Heart left ventricle (tissue), 16 donors: ENCODE data around the gene KMT5B. TPM values are rescaled to one million over a fixed set of nuclear protein-coding genes. Genes with fewer than 3 reads are reported as not detected.

Experiments used
- ATAC-seq, 4 donors: fragments of 200-7000 bp; cut with Tn5 transposase; one replicate each; pipeline ENCODE4 v1.9.1; 2020 to 2022; ENCODE audit warnings: moderate library complexity in 4 of 4, mild to moderate bottlenecking in 3 of 4, moderate number of reproducible peaks in 1 of 4
- DNase-seq, 5 donors: peaks; one replicate each; pipeline ENCODE4 v3.0.0-alpha.2; 2020
- H3K27ac ChIP-seq, 12 donors: fragments of 200-600 bp; sonication (generic) in 4 of 12; one replicate each; pipeline versions ENCODE4 v1.5.0 to v1.8.0; 2016 to 2022; ENCODE audit warnings: mild to moderate bottlenecking in 2 of 12
- H3K27me3 ChIP-seq, 9 donors: fragments of 200-600 bp; sonication (generic) in 2 of 9; one replicate each; pipeline versions ENCODE4 v1.5.1 to v1.8.0; 2016 to 2022; ENCODE audit warnings: mild to moderate bottlenecking in 3 of 9
- H3K36me3 ChIP-seq, 9 donors: fragments of 200-600 bp; sonication (generic) in 2 of 9; one replicate each; pipeline versions ENCODE4 v1.5.0 to v1.8.0; 2018 to 2022; ENCODE audit warnings: mild to moderate bottlenecking in 2 of 9
- H3K4me1 ChIP-seq, 12 donors: fragments of 200-600 bp; sonication (generic) in 4 of 12; one replicate each; pipeline versions ENCODE4 v1.5.0 to v1.8.0; 2016 to 2022; ENCODE audit warnings: mild to moderate bottlenecking in 3 of 12
- H3K4me3 ChIP-seq, 12 donors: fragments of 200-600 bp; sonication (generic) in 4 of 12; one replicate each; pipeline versions ENCODE4 v1.5.0 to v1.8.0; 2017 to 2022; ENCODE audit warnings: mild to moderate bottlenecking in 9 of 12, moderate library complexity in 4 of 12
- H3K9me3 ChIP-seq, 12 donors: fragments of 200-600 bp; sonication (generic) in 4 of 12; one replicate each; pipeline versions ENCODE4 v1.5.0 to v1.8.0; 2016 to 2022; ENCODE audit warnings: mild to moderate bottlenecking in 1 of 12
- POLR2A ChIP-seq, 2 donors: fragments of 450-650 bp; IDR thresholded peaks; one replicate each; pipeline ENCODE4 v1.6.1; 2017; ENCODE audit warnings: antibody characterized with exemption in 2 of 2, mild to moderate bottlenecking in 2 of 2, moderate library complexity in 2 of 2
- WGBS, 4 donors: extraction: QIAGEN DNeasy Blood & Tissue Kit in 2 of 4; methylation state at CpG; one replicate each; pipeline versions ENCODE4 v1.1.5 to v1.1.7; 2013 to 2018; 5-methylcytosine and 5-hydroxymethylcytosine counted together
- intact Hi-C, 10 donors: fragments of 100-400 bp; cut with DNase I; formaldehyde crosslinking; loops; one replicate each; pipeline versions ENCODE4 v1.11.1 to v1.14.2; 2022
- polyA plus RNA-seq, 2 donors: library from polyadenylated mRNA; stranded (reverse); fragments of 200-250 nt; gene quantifications; one replicate each; pipeline ENCODE4 v1.2.3, GENCODE V29; 2013
- total RNA-seq, 9 donors: library from RNA; depleted of rRNA in 2 of 9; stranded (reverse); fragments of >200 nt in 2 of 9; fragmentation: NEBNext Ultra II Directional in 3 of 9; extraction: Animal tissue kit (Norgen Biotek cat#: 25700) in 3 of 9; gene quantifications; one replicate each; pipeline versions ENCODE4 v1.1.0 to v1.2.4, GENCODE V29; 2016 to 2023
- TF ChIP-seq, protein P1 (sequence below), 12 donors: fragments of 200-600 bp; sonication (generic) in 4 of 12; IDR thresholded peaks; one replicate each; pipeline versions ENCODE4 v1.5.0 to v1.8.0; 2018 to 2022; ENCODE audit warnings: antibody characterized with exemption in 12 of 12, mild to moderate bottlenecking in 5 of 12
- donor health status: ischemic (EF 13 %, LVEDD 7.1; RV severe dilation, severe dysfunction).
- donor health status: healthy with polysubstance abuse.
- donor health status: DM: no; HTN: yes; CAD: no.
- donor health status: DM: no; HTN: no; CAD: no.
- donor health status: ischemic (EF 25% LVEDD 6.9; RV normal size, moderate dysfunction).
- donor health status: ischemic (EF 25% LVEDD 5.7; RV mildly dilated, moderate dysfunction).
- donor health status: healthy.
- donor health status: DM: yes; HTN: yes; CAD: no.
- donor health status: ischemic (EF 35%, LVEDD 5.7; RV mildly dilated, moderate dysfunction).
- donor health status: nonischemic (EF 11% LVEDD 7.7; RV severe dilation, severe dysfunction).
- donor health status: DM: yes; HTN: yes; CAD: no.
- donor health status: PGD.
- donor health status: ischemic (EF 29% LVEDD 5.4; RV normal size, mild dysfunction).
- donor health status: nonischemic (EF 23%, LVEDD 6.1; RV moderate dilation, normal function).

KMT5B gene
- total and polyA plus RNA-seq, 11 donors: 15.5 to 37.0 (median 26.5) TPM

- Histone ChIP-seq H3K27me3 (no peaks in the 10 kb centered on the region), H3K4me1 (peaks cover 0 to 48% (median 20%) of the 10 kb centered on the region in 12 donors), H3K4me3 (no peak overlapping the region), H3K27ac (peak overlapping the region in 7 of 12 donors; percentile 70 to 82 (median 79)), H3K36me3 (no peaks in the 10 kb centered on the region), H3K9me3 (no peaks in the 10 kb centered on the region)
- ATAC-seq (peak in 2 of 4 donors; percentile 1 to 4), DNase-seq (no peak)
- TF ChIP-seq POLR2A (IDR thresholded peaks at IDR 0.05): no peak
- TF ChIP-seq, protein P1, sequence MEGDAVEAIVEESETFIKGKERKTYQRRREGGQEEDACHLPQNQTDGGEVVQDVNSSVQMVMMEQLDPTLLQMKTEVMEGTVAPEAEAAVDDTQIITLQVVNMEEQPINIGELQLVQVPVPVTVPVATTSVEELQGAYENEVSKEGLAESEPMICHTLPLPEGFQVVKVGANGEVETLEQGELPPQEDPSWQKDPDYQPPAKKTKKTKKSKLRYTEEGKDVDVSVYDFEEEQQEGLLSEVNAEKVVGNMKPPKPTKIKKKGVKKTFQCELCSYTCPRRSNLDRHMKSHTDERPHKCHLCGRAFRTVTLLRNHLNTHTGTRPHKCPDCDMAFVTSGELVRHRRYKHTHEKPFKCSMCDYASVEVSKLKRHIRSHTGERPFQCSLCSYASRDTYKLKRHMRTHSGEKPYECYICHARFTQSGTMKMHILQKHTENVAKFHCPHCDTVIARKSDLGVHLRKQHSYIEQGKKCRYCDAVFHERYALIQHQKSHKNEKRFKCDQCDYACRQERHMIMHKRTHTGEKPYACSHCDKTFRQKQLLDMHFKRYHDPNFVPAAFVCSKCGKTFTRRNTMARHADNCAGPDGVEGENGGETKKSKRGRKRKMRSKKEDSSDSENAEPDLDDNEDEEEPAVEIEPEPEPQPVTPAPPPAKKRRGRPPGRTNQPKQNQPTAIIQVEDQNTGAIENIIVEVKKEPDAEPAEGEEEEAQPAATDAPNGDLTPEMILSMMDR (IDR thresholded peaks at IDR 0.05): no peak
- intact Hi-C loops: loop anchor here in 1 of 10 donors (5.0 kb wide), 1 partner anchor 47 kb away; no protein-coding TSS in a partner anchor
- 59 to 68% (median 63%) methylated on average over 14 of the region's 14 CpGs for WGBS, 4 donors
Measured at GRCh38 chr11:68145120-68145866, 67.8 kb downstream of the KMT5B start.

DNA sequence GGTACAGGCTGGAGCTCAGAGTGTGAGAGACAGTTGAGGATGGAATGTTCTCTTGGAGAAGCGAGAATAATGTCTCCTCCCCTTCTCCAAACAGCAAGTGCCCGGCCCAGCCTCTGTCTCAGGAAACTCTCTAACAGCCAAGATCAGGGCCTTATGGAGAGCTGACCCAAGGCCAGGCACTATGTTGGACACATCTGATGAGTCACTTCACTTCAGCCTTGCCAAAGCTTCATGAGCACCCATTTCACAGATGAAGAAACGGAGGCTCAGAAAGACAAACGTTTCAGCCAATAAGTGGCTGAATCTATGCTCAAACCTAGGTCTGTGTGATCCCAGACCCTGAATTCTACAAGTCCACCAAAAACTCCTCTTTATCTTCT, 69.8 kb downstream of the KMT5B start:
- no peaks in the 10 kb centered on the region for H3K9me3 ChIP-seq
- 91 to 94% (median 93%) methylated on average over 4 of the region's 4 CpGs for WGBS, 4 donors
- H3K4me3 ChIP-seq: no peak overlapping the region
- H3K36me3 ChIP-seq: no peaks in the 10 kb centered on the region
- H3K27ac ChIP-seq: no peak overlapping the region
- ATAC-seq (no peak), DNase-seq (no peak)
- TF ChIP-seq POLR2A (IDR thresholded peaks at IDR 0.05): no peak
- TF ChIP-seq, protein P1 (IDR thresholded peaks at IDR 0.05): no peak
- intact Hi-C loops: no loop called here
- no peaks in the 10 kb centered on the region for H3K27me3 ChIP-seq
- peaks cover 0 to 48% (median 20%) of the 10 kb centered on the region in 12 donors for H3K4me1 ChIP-seq

GRCh38 chr11:68142441-68143309, 70.4 kb downstream of the KMT5B start:
- Histone ChIP-seq H3K4me1 (peaks cover 0 to 48% (median 20%) of the 10 kb centered on the region in 12 donors), H3K27me3 (no peaks in the 10 kb centered on the region), H3K27ac (no peak overlapping the region), H3K4me3 (no peak overlapping the region), H3K36me3 (no peaks in the 10 kb centered on the region), H3K9me3 (no peaks in the 10 kb centered on the region)
- WGBS, 4 donors: 88 to 90% (median 89%) methylated on average over 11 to 16 of the region's 16 CpGs
- no peak for TF ChIP-seq POLR2A (IDR thresholded peaks at IDR 0.05)
- TF ChIP-seq, protein P1 (IDR thresholded peaks at IDR 0.05): no peak
- no peak for DNase-seq
- intact Hi-C loops: no loop called here
- no peak for ATAC-seq

DNA sequence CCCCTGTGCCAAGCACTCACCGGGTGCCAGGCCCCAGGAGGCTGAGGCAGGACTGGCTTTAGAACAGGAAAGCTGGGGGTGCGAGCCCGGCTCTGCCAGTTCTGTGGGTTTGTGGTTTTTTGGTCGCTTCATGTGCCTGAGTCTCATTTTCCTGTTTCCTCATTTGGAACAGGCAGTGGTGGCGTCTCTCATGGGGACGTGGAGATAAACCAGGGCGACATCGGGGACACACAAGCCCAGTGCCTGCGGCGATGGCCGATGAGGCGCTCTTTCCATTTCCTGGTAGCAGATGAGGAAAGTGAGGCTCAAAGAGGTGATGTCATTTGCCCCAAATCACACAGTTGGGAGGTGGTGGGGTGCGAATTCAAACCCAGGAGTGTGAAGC, 71.1 kb downstream of the KMT5B start:
- ATAC-seq (no peak), DNase-seq (peak in 1 of 5 donors; percentile 67)
- no peaks in the 10 kb centered on the region for H3K9me3 ChIP-seq
- no peak overlapping the region for H3K27ac ChIP-seq
- no peaks in the 10 kb centered on the region for H3K36me3 ChIP-seq
- intact Hi-C loops: no loop called here
- 61 to 70% (median 66%) methylated on average over 12 to 13 of the region's 13 CpGs for WGBS, 4 donors
- peaks cover 0 to 44% (median 14%) of the 10 kb centered on the region in 12 donors for H3K4me1 ChIP-seq
- H3K27me3 ChIP-seq: no peaks in the 10 kb centered on the region
- TF ChIP-seq, protein P1 (IDR thresholded peaks at IDR 0.05): no peak
- no peak for TF ChIP-seq POLR2A (IDR thresholded peaks at IDR 0.05)
- H3K4me3 ChIP-seq: no peak overlapping the region
